H1 (cell line): ENCODE results near the gene BLMH. TPM values are rescaled to one million over a fixed set of nuclear protein-coding genes. Genes with fewer than 3 reads are reported as not detected.

Experiments used
- CTCF ChIA-PET: fragments of 300-600 bp; sonication (Branson Sonifier 250); formaldehyde crosslinking; loops from one replicate; lab custom pipeline; 2021; ENCODE audit not compliant: partially characterized antibody; lab: Charles Lee
- POLR2A ChIA-PET: fragments of 300-600 bp; sonication (Branson Sonifier 250); formaldehyde crosslinking; loops from one replicate; lab custom pipeline; 2021; ENCODE audit warnings: inconsistent platforms; ENCODE audit not compliant: partially characterized antibody; lab: Charles Lee
- DNase-seq, 2 experiments: peaks; one replicate each; pipeline versions ENCODE4 v3.0.0 to v3.0.0-alpha.2; 2010 to 2022; ENCODE audit warnings: low spot score in 2 of 2, low read depth in 1 of 2, mixed read lengths in 1 of 2
- FAIRE-seq: peaks from 2 replicates; lab custom pipeline; 2011; peaks lifted over from hg19 to GRCh38; lab: Jason Lieb, UNC
- H2AFZ ChIP-seq: 2 replicates; pipeline ENCODE4 v1.8.1; 2012; ENCODE audit warnings: low read length, inconsistent platforms
- H2AK5ac ChIP-seq: 2 replicates; pipeline ENCODE4 v1.6.1; 2013; ENCODE audit warnings: low read depth, low read length
- H2BK120ac ChIP-seq: replicated peaks from 2 replicates; pipeline ENCODE3; 2013; ENCODE audit warnings: low read depth, low read length, inconsistent platforms
- H2BK12ac ChIP-seq: 2 replicates; pipeline ENCODE4 v1.6.1; 2013; ENCODE audit warnings: low read depth, low read length
- H2BK15ac ChIP-seq: 2 replicates; pipeline ENCODE4 v1.6.1; 2013; ENCODE audit warnings: low read length
- H2BK20ac ChIP-seq: 2 replicates; pipeline ENCODE4 v1.6.1; 2013; ENCODE audit warnings: low read length
- H2BK5ac ChIP-seq: 2 replicates; pipeline ENCODE4 v1.6.1; 2013; ENCODE audit warnings: low read depth, low read length
- H3K14ac ChIP-seq: 2 replicates; pipeline ENCODE4 v1.6.1; 2013; ENCODE audit warnings: inconsistent platforms; ENCODE audit not compliant: insufficient read length
- H3K18ac ChIP-seq: 2 replicates; pipeline ENCODE4 v1.6.1; 2013; ENCODE audit warnings: low read length; ENCODE audit errors: extremely low read depth
- H3K23ac ChIP-seq: 2 replicates; pipeline ENCODE4 v1.6.1; 2013; ENCODE audit warnings: inconsistent platforms; ENCODE audit not compliant: insufficient read length
- H3K23me2 ChIP-seq: 2 replicates; pipeline ENCODE4 v1.6.1; 2013; ENCODE audit warnings: low read depth, low read length
- H3K27ac ChIP-seq: 2 replicates; pipeline ENCODE4 v1.6.1; 2011; ENCODE audit warnings: low read depth, low read length, inconsistent platforms
- H3K27me3 ChIP-seq, 4 experiments: replicated peaks in 1 of 4; 1 replicate in 1 of 4; 2 replicates in 3 of 4; pipeline versions ENCODE4 v1.6.1 to v1.8.1; 2011 to 2013; ENCODE audit warnings: low read length in 3 of 4, mild to moderate bottlenecking in 3 of 4, inconsistent platforms in 2 of 4, mixed read lengths in 2 of 4, moderate library complexity in 1 of 4; ENCODE audit not compliant: control insufficient read depth in 3 of 4, insufficient read depth in 3 of 4; ENCODE audit errors: extremely low read depth in 1 of 4
- H3K36me3 ChIP-seq, 4 experiments: 2 replicates each; pipeline versions ENCODE4 v1.6.1 to v1.8.1; 2011 to 2013; ENCODE audit warnings: mild to moderate bottlenecking in 4 of 4, low read length in 3 of 4, moderate library complexity in 2 of 4, control low read depth in 1 of 4, inconsistent platforms in 1 of 4; ENCODE audit not compliant: insufficient read depth in 4 of 4, control insufficient read depth in 2 of 4
- H3K4ac ChIP-seq: replicated peaks from 2 replicates; pipeline ENCODE3; 2013; ENCODE audit warnings: low read length, low read depth, mixed read lengths, inconsistent platforms; ENCODE audit not compliant: insufficient read length
- H3K4me1 ChIP-seq, 4 experiments: replicated peaks in 1 of 4; 1 replicate in 1 of 4; 2 replicates in 3 of 4; pipeline versions ENCODE4 v1.6.1 to v1.8.1; 2011 to 2013; ENCODE audit warnings: low read length in 3 of 4, inconsistent platforms in 2 of 4, mixed read lengths in 1 of 4; ENCODE audit not compliant: insufficient read depth in 4 of 4, control insufficient read depth in 3 of 4
- H3K4me2 ChIP-seq, 2 experiments: 2 replicates each; pipeline versions ENCODE4 v1.6.1 to v1.8.1; 2011 to 2013; ENCODE audit warnings: low read depth in 2 of 2, low read length in 2 of 2, control low read depth in 1 of 2, inconsistent platforms in 1 of 2, mild to moderate bottlenecking in 1 of 2; ENCODE audit not compliant: insufficient read depth in 1 of 2
- H3K4me3 ChIP-seq, 4 experiments: fragments of 200-600, 300-600 bp in 1 of 4; sonication (generic), shearing (Covaris generic), sonication (Bioruptor Twin) in 1 of 4; 2 replicates each; pipeline versions ENCODE4 v1.5.1 to v1.8.1; 2011 to 2016; ENCODE audit warnings: low read length in 4 of 4, low read depth in 3 of 4, control low read depth in 2 of 4, inconsistent platforms in 2 of 4, mild to moderate bottlenecking in 2 of 4, mixed read lengths in 1 of 4, moderate library complexity in 1 of 4; ENCODE audit not compliant: insufficient read depth in 2 of 4; ENCODE audit errors: extremely low read depth in 1 of 4
- H3K56ac ChIP-seq: replicated peaks from 2 replicates; pipeline ENCODE3; 2013; ENCODE audit warnings: low read depth, mild to moderate bottlenecking, mixed read lengths, low read length, inconsistent platforms; ENCODE audit not compliant: insufficient read length
- H3K79me1 ChIP-seq: 2 replicates; pipeline ENCODE4 v1.6.1; 2013; ENCODE audit warnings: low read depth, low read length, control low read depth
- H3K79me2 ChIP-seq, 2 experiments: 2 replicates each; pipeline versions ENCODE4 v1.6.1 to v1.8.1; 2012 to 2013; ENCODE audit warnings: low read length in 2 of 2, mild to moderate bottlenecking in 2 of 2, inconsistent platforms in 1 of 2; ENCODE audit not compliant: insufficient read depth in 2 of 2, control insufficient read depth in 1 of 2
- H3K9ac ChIP-seq, 4 experiments: replicated peaks in 1 of 4; 1 replicate in 1 of 4; 2 replicates in 3 of 4; pipeline versions ENCODE4 v1.6.1 to v1.8.1; 2011 to 2013; ENCODE audit warnings: low read depth in 3 of 4, low read length in 3 of 4, control low read depth in 2 of 4, mild to moderate bottlenecking in 2 of 4, moderate library complexity in 2 of 4, inconsistent platforms in 1 of 4; ENCODE audit errors: extremely low read depth in 1 of 4
- H3K9me3 ChIP-seq, 2 experiments: 2 replicates each; pipeline versions ENCODE4 v1.6.1 to v1.8.1; 2012 to 2013; ENCODE audit warnings: mild to moderate bottlenecking in 2 of 2, moderate library complexity in 2 of 2, control low read depth in 1 of 2, inconsistent platforms in 1 of 2, low read depth in 1 of 2, low read length in 1 of 2, mixed read lengths in 1 of 2; ENCODE audit not compliant: insufficient read depth in 2 of 2
- H4K20me1 ChIP-seq, 2 experiments: replicated peaks in 1 of 2; 2 replicates each; pipeline versions ENCODE3 to v1.8.1; 2011 to 2013; ENCODE audit warnings: inconsistent platforms in 2 of 2, low read length in 2 of 2, mild to moderate bottlenecking in 1 of 2; ENCODE audit not compliant: insufficient read depth in 2 of 2, control insufficient read depth in 1 of 2
- H4K5ac ChIP-seq: 2 replicates; pipeline ENCODE4 v1.6.1; 2013; ENCODE audit warnings: low read length, low read depth, mixed read lengths, inconsistent platforms; ENCODE audit not compliant: insufficient read length
- H4K8ac ChIP-seq: 2 replicates; pipeline ENCODE4 v1.8.0; 2013; ENCODE audit warnings: mild to moderate bottlenecking, moderate library complexity, low read length, inconsistent platforms; ENCODE audit not compliant: insufficient read depth; ENCODE audit errors: extremely low read depth
- H4K91ac ChIP-seq: replicated peaks from 2 replicates; pipeline ENCODE3; 2013; ENCODE audit warnings: low read length, mixed read lengths, inconsistent platforms; ENCODE audit not compliant: insufficient read length
- CBX8 ChIP-seq: fragments of 300-800, 300-1000 bp; sonication (generic); IDR thresholded peaks from 2 replicates; pipeline ENCODE4 v1.7.1; 2016; ENCODE audit warnings: low read depth, low read length, borderline replicate concordance
- CTCF ChIP-seq, 3 experiments: IDR thresholded peaks; 1 replicate in 2 of 3; 2 replicates in 1 of 3; pipeline versions ENCODE4 v1.5.1 to v1.6.1; 2011; ENCODE audit warnings: low read length in 3 of 3, mild to moderate bottlenecking in 3 of 3, inconsistent platforms in 2 of 3, low read depth in 1 of 3, moderate library complexity in 1 of 3; ENCODE audit not compliant: insufficient read depth in 1 of 3; ENCODE audit errors: control extremely low read depth in 1 of 3
- E2F6 ChIP-seq: IDR thresholded peaks from 2 replicates; pipeline ENCODE4 v1.6.1; 2012; ENCODE audit warnings: inconsistent platforms
- EP300 ChIP-seq, 2 experiments: IDR thresholded peaks; 1 replicate in 1 of 2; 2 replicates in 1 of 2; pipeline ENCODE4 v1.6.1; 2011 to 2012; ENCODE audit warnings: low read depth in 2 of 2, low read length in 2 of 2, mild to moderate bottlenecking in 2 of 2, borderline replicate concordance in 1 of 2, inconsistent platforms in 1 of 2, moderate library complexity in 1 of 2
- HDAC6 ChIP-seq: IDR thresholded peaks from one replicate; pipeline ENCODE4 v1.7.1; 2012; ENCODE audit warnings: low read depth, mild to moderate bottlenecking, inconsistent platforms, low read length, moderate library complexity
- POLR2A ChIP-seq, 2 experiments: IDR thresholded peaks; 1 replicate in 1 of 2; 2 replicates in 1 of 2; pipeline ENCODE4 v1.6.1; 2011; ENCODE audit warnings: low read depth in 2 of 2, low read length in 2 of 2, mild to moderate bottlenecking in 2 of 2; ENCODE audit errors: control extremely low read depth in 1 of 2
- SIX5 ChIP-seq: IDR thresholded peaks from 2 replicates; pipeline ENCODE4 v1.6.1; 2011; ENCODE audit warnings: mild to moderate bottlenecking, low read depth, low read length
- SP1 ChIP-seq: IDR thresholded peaks from 2 replicates; pipeline ENCODE4 v1.6.1; 2011; ENCODE audit warnings: low read depth, low read length
- SP2 ChIP-seq: IDR thresholded peaks from 2 replicates; pipeline ENCODE4 v1.6.1; 2012; ENCODE audit warnings: mild to moderate bottlenecking, low read length, inconsistent platforms
- SP4 ChIP-seq: IDR thresholded peaks from 2 replicates; pipeline ENCODE4 v1.6.1; 2012; ENCODE audit warnings: low read length, inconsistent platforms
- TAF7 ChIP-seq: optimal IDR thresholded peaks from 2 replicates; pipeline ENCODE3; 2011; ENCODE audit warnings: low read depth, mild to moderate bottlenecking, inconsistent platforms, low read length, moderate library complexity, borderline replicate concordance
- TCF12 ChIP-seq: IDR thresholded peaks from 2 replicates; pipeline ENCODE4 v1.6.1; 2011; ENCODE audit warnings: low read depth, mild to moderate bottlenecking, low read length
- WGBS, 2 experiments: shearing (Covaris generic) in 1 of 2; methylation state at CpG; one replicate each; pipeline versions ENCODE4 v1.1.6 to v1.1.7; 2013 to 2015; ENCODE audit warnings: low lambda C conversion rate in 2 of 2, mixed read lengths in 2 of 2, inconsistent platforms in 1 of 2, low coverage in 1 of 2, missing lambda C conversion rate in 1 of 2; ENCODE audit not compliant: insufficient replicate concordance in 2 of 2, insufficient coverage in 1 of 2, insufficient read length in 1 of 2; ENCODE audit errors: extremely low coverage in 1 of 2, missing lambda C conversion rate in 1 of 2; 5-methylcytosine and 5-hydroxymethylcytosine counted together
- polyA plus RNA-seq, 7 experiments: library from polyadenylated mRNA; depleted of rRNA in 3 of 7; stranded (reverse) in 5 of 7; unstranded in 2 of 7; fragments of >200 nt in 5 of 7; fragments of 200-250 nt in 2 of 7; gene quantifications; 1 replicate in 5 of 7; 2 replicates in 1 of 7; 4 replicates in 1 of 7; pipeline versions ENCODE4 v1.2.1 to v1.2.3, GENCODE V29; 2011 to 2013; ENCODE audit warnings: missing spikeins in 2 of 7, mixed read lengths in 2 of 7
- total RNA-seq: library from RNA; stranded (reverse); fragmentation: NEBNext Ultra II Directional; extraction: Animal tissue kit (Norgen Biotek cat#: 25700); gene quantifications from 2 replicates; pipeline ENCODE4 v1.2.1, GENCODE V29; 2021

BLMH gene
- total and polyA plus RNA-seq, 2 of the 8 experiments (the other 6 are each of a cell fraction or from before 2014, with no cell fraction given) = 18.2 to 74.3 TPM

- no peak overlapping the region for H3K4me3 ChIP-seq
- POLR2A ChIA-PET = no interaction called here
- H2BK5ac ChIP-seq = no peak overlapping the region
- no peaks in the 10 kb centered on the region for H3K36me3 ChIP-seq
- H3K18ac ChIP-seq = no peak overlapping the region
- no peak overlapping the region for H4K5ac ChIP-seq
- H3K79me2 ChIP-seq = no peaks in the 10 kb centered on the region
- no peak overlapping the region for H3K4ac ChIP-seq
- H3K4me1 ChIP-seq = no peaks in the 10 kb centered on the region
- H3K9ac ChIP-seq = no peak overlapping the region
- H3K27ac ChIP-seq = no peak overlapping the region
- H3K14ac ChIP-seq = no peak overlapping the region
- no peak overlapping the region for H2BK120ac ChIP-seq
- no peak overlapping the region for H2AK5ac ChIP-seq
- H4K91ac ChIP-seq = no peak overlapping the region
- H4K20me1 ChIP-seq = no peaks in the 10 kb centered on the region
- no peak overlapping the region for H2BK12ac ChIP-seq
- 94% methylated on average over 7 of the region's 7 CpGs; no CpG with 5 or more reads in 1 of the 2 experiments for WGBS, 2 experiments
- no peaks in the 10 kb centered on the region for H3K9me3 ChIP-seq
- H2AFZ ChIP-seq = no peak overlapping the region
- H3K23ac ChIP-seq = no peak overlapping the region
- H3K23me2 ChIP-seq = no peaks in the 10 kb centered on the region; the same call in 1 of the 2 replicates
- no peak overlapping the region for H2BK15ac ChIP-seq
- H4K8ac ChIP-seq = no peak overlapping the region
- no peak overlapping the region for H3K4me2 ChIP-seq
- H3K56ac ChIP-seq = no peak overlapping the region
- FAIRE-seq (no peak), DNase-seq (no peak)
- H3K79me1 ChIP-seq = no peaks in the 10 kb centered on the region
- H2BK20ac ChIP-seq = no peak overlapping the region
- CTCF ChIA-PET = interaction anchor here (1.0 kb wide), 1 partner anchor 10 kb away, joined by 3 read pairs; no protein-coding TSS in a partner anchor
- no peaks in the 10 kb centered on the region for H3K27me3 ChIP-seq
- TF ChIP-seq SP4 (no peak), TAF7 (no peak), E2F6 (no peak), SP2 (no peak), SIX5 (no peak), POLR2A (IDR thresholded peaks at IDR 0.05; ENCODE audit: control extremely low read depth in 1 of 2, low read depth in 2 of 2, low read length in 2 of 2) (no peak), CTCF (IDR thresholded peaks at IDR 0.05; ENCODE audit: control extremely low read depth in 1 of 3, insufficient read depth in 1 of 3, low read depth in 1 of 3, low read length in 3 of 3) (no peak), SP1 (no peak), EP300 (IDR thresholded peaks at IDR 0.05; ENCODE audit: borderline replicate concordance in 1 of 2, low read depth in 2 of 2, low read length in 2 of 2) (no peak), TCF12 (no peak), HDAC6 (no peak), CBX8 (no peak)
Observed at GRCh38 chr17:30209930-30210329, 81.8 kb downstream of the BLMH start.
